ENCODE measurements around the gene CARD9.
"Not testable (repeated sequence)": the region's sequence is repeated elsewhere in the genome, so short reads cannot be mapped to it uniquely, and the experiment has no call there.

GRCh38 chr9:136351868-136352267 is 21.6 kb downstream of the CARD9 start:
- not testable (repeated sequence) for TF ChIP-seq CTCF (conservative IDR thresholded peaks at IDR 0.05); ZFX (IDR thresholded peaks at IDR 0.05)
